ENCODE measurements around the gene ILDR2. TPM values are rescaled to one million over a fixed set of nuclear protein-coding genes. Genes with fewer than 3 reads are reported as not detected.

Gene ILDR2
- total and polyA plus RNA-seq, 9 of the 15 experiments (the other 6 are each of a cell fraction or from before 2014, with no cell fraction given), result 0.03 to 0.31 (median 0.18) TPM; not detected in 2

GRCh38 chr1:166920561-166921475 is 54.5 kb downstream of the ILDR2 start:
- intact Hi-C loops (cut with micrococcal nuclease), result no loop called here
- FAIRE-seq, result no peak
- no peak for TF ChIP-seq ZNF695 (CRISPR knock-in tag; IDR thresholded peaks at IDR 0.05)
- Histone ChIP-seq H4K20me1 (replicated peaks; ENCODE audit: control insufficient read depth, insufficient read depth, low read length) (no peaks in the 10 kb centered on the region), H3K27me3 (ENCODE audit: control insufficient read depth in 2 of 2, insufficient read depth in 2 of 2, low read length in 2 of 2) (peaks cover 41 to 59% of the 10 kb centered on the region in 2 experiments), H3K79me2 (ENCODE audit: control insufficient read depth, insufficient read depth, low read length) (no peaks in the 10 kb centered on the region), H3K27ac (ENCODE audit: extremely low read depth, low read depth, low read length) (no peak overlapping the region), H3K36me3 (ENCODE audit: control insufficient read depth, insufficient read depth, low read length) (no peaks in the 10 kb centered on the region), H2AFZ (ENCODE audit: low read depth, low read length) (no peak overlapping the region), H3K9me3 (replicated peaks; ENCODE audit: control insufficient read depth, insufficient read depth, low read depth, low read length) (no peaks in the 10 kb centered on the region), H3K9me1 (ENCODE audit: control insufficient read depth, insufficient read depth, low read length) (no peaks in the 10 kb centered on the region), H3K9ac (ENCODE audit: insufficient read depth in 1 of 2, low read depth in 2 of 2, low read length in 2 of 2) (no peak overlapping the region), H3K4me2 (ENCODE audit: insufficient read depth, low read length) (no peak overlapping the region), H3K4me1 (replicated peaks in 1 of 2; ENCODE audit: control insufficient read depth in 2 of 2, insufficient read depth in 2 of 2, low read length in 2 of 2) (peaks cover 0 to 11% of the 10 kb centered on the region in 2 experiments; a peak in 1 of 5 replicates), H3K4me3 (no peak overlapping the region)
- DNase-seq (ENCODE audit: extremely low read depth in 1 of 4, low spot score in 3 of 4), result no peak
- in situ Hi-C loops (cut with MboI), result no loop called here
- BruUV-seq (replicated peaks), result no TSS peak
- ATAC-seq, result no peak
- 36% methylated on average over 91 of the region's 113 CpGs for WGBS (ENCODE audit: insufficient coverage, low coverage, missing lambda C conversion rate)
- CTCF ChIA-PET (ENCODE audit: low intra/inter-chr PET ratio), result no interaction called here
- POLR2A ChIA-PET, result interaction anchor here (0.6 kb wide), 1 partner anchor 38 kb away, joined by 3 read pairs; no protein-coding TSS in a partner anchor

- no TSS peak for BruUV-seq (replicated peaks)
- intact Hi-C loops (cut with micrococcal nuclease), result no loop called here
- ChIA-PET POLR2A (interaction anchor here (1.0 to 1.5 kb wide), 2 partner anchors 15 to 43 kb away, joined by 5 read pairs; partner anchors contain the start of gene TADA1), CTCF (ENCODE audit: low intra/inter-chr PET ratio) (no interaction called here)
- ATAC-seq (no peak), DNase-seq (ENCODE audit: extremely low read depth in 1 of 4, low spot score in 3 of 4) (no peak), FAIRE-seq (no peak)
- Histone ChIP-seq H3K4me3 (no peak overlapping the region), H3K9me1 (ENCODE audit: control insufficient read depth, insufficient read depth, low read length) (no peaks in the 10 kb centered on the region), H3K27ac (ENCODE audit: extremely low read depth, low read depth, low read length) (no peak overlapping the region), H3K4me1 (replicated peaks in 1 of 2; ENCODE audit: control insufficient read depth in 2 of 2, insufficient read depth in 2 of 2, low read length in 2 of 2) (peaks cover 0 to 11% of the 10 kb centered on the region in 2 experiments; a peak in 1 of 5 replicates), H3K9me3 (replicated peaks; ENCODE audit: control insufficient read depth, insufficient read depth, low read depth, low read length) (no peaks in the 10 kb centered on the region), H3K36me3 (ENCODE audit: control insufficient read depth, insufficient read depth, low read length) (no peaks in the 10 kb centered on the region), H3K4me2 (ENCODE audit: insufficient read depth, low read length) (no peak overlapping the region), H3K27me3 (ENCODE audit: control insufficient read depth in 2 of 2, insufficient read depth in 2 of 2, low read length in 2 of 2) (peaks cover 37 to 53% of the 10 kb centered on the region in 2 experiments), H3K9ac (ENCODE audit: insufficient read depth in 1 of 2, low read depth in 2 of 2, low read length in 2 of 2) (no peak overlapping the region), H4K20me1 (replicated peaks; ENCODE audit: control insufficient read depth, insufficient read depth, low read length) (no peaks in the 10 kb centered on the region), H2AFZ (ENCODE audit: low read depth, low read length) (no peak overlapping the region), H3K79me2 (ENCODE audit: control insufficient read depth, insufficient read depth, low read length) (no peaks in the 10 kb centered on the region)
- WGBS (ENCODE audit: insufficient coverage, low coverage, missing lambda C conversion rate), result 0% methylated on average over 2 of the region's 2 CpGs
- in situ Hi-C loops (cut with MboI), result loop anchor here (5.0 kb wide), 1 partner anchor 138 kb away; no protein-coding TSS in a partner anchor
- no peak for TF ChIP-seq ARID3B (CRISPR knock-in tag; IDR thresholded peaks at IDR 0.05; ENCODE audit: borderline replicate concordance)
- no peak for TF ChIP-seq GABPB1 (CRISPR knock-in tag; IDR thresholded peaks at IDR 0.05)
- TF ChIP-seq CLOCK (CRISPR knock-in tag; IDR thresholded peaks at IDR 0.05; ENCODE audit: borderline replicate concordance), result no peak
- TF ChIP-seq TOE1 (IDR thresholded peaks at IDR 0.05; ENCODE audit: borderline replicate concordance), result no peak
- TF ChIP-seq TOE1 (CRISPR knock-in tag; IDR thresholded peaks at IDR 0.05; ENCODE audit: borderline replicate concordance, low read depth), result no peak
- no peak for TF ChIP-seq ZFP36 (IDR thresholded peaks at IDR 0.05; ENCODE audit: low read depth, low read length, partially characterized antibody)
- no peak for TF ChIP-seq RFX1 (IDR thresholded peaks at IDR 0.05)
- TF ChIP-seq ZNF511 (CRISPR knock-in tag; IDR thresholded peaks at IDR 0.05), result no peak
These were observed 56.4 kb downstream of the ILDR2 start for GRCh38 chr1:166918956-166919316.

Measured in K562 (cell line).